Measurements from ENCODE around the gene BDH2.

- TF ChIP-seq, protein P1, sequence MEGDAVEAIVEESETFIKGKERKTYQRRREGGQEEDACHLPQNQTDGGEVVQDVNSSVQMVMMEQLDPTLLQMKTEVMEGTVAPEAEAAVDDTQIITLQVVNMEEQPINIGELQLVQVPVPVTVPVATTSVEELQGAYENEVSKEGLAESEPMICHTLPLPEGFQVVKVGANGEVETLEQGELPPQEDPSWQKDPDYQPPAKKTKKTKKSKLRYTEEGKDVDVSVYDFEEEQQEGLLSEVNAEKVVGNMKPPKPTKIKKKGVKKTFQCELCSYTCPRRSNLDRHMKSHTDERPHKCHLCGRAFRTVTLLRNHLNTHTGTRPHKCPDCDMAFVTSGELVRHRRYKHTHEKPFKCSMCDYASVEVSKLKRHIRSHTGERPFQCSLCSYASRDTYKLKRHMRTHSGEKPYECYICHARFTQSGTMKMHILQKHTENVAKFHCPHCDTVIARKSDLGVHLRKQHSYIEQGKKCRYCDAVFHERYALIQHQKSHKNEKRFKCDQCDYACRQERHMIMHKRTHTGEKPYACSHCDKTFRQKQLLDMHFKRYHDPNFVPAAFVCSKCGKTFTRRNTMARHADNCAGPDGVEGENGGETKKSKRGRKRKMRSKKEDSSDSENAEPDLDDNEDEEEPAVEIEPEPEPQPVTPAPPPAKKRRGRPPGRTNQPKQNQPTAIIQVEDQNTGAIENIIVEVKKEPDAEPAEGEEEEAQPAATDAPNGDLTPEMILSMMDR (conservative IDR thresholded peaks at IDR 0.05; ENCODE audit: low read depth in 2 of 2): no peak
- TF ChIP-seq POLR2AphosphoS5 (IDR thresholded peaks at IDR 0.05; ENCODE audit: low read depth) (no peak), EZH2 (IDR thresholded peaks at IDR 0.05; ENCODE audit: low read depth, unreplicated experiment) (no peak), EZH2phosphoT487 (IDR thresholded peaks at IDR 0.05; ENCODE audit: unreplicated experiment) (no peak), NANOG (IDR thresholded peaks at IDR 0.05; ENCODE audit: borderline replicate concordance) (no peak), CREB1 (CRISPR knock-in tag; IDR thresholded peaks at IDR 0.05; ENCODE audit: low read depth) (no peak)
- TF ChIP-seq, protein P2, sequence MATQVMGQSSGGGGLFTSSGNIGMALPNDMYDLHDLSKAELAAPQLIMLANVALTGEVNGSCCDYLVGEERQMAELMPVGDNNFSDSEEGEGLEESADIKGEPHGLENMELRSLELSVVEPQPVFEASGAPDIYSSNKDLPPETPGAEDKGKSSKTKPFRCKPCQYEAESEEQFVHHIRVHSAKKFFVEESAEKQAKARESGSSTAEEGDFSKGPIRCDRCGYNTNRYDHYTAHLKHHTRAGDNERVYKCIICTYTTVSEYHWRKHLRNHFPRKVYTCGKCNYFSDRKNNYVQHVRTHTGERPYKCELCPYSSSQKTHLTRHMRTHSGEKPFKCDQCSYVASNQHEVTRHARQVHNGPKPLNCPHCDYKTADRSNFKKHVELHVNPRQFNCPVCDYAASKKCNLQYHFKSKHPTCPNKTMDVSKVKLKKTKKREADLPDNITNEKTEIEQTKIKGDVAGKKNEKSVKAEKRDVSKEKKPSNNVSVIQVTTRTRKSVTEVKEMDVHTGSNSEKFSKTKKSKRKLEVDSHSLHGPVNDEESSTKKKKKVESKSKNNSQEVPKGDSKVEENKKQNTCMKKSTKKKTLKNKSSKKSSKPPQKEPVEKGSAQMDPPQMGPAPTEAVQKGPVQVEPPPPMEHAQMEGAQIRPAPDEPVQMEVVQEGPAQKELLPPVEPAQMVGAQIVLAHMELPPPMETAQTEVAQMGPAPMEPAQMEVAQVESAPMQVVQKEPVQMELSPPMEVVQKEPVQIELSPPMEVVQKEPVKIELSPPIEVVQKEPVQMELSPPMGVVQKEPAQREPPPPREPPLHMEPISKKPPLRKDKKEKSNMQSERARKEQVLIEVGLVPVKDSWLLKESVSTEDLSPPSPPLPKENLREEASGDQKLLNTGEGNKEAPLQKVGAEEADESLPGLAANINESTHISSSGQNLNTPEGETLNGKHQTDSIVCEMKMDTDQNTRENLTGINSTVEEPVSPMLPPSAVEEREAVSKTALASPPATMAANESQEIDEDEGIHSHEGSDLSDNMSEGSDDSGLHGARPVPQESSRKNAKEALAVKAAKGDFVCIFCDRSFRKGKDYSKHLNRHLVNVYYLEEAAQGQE (IDR thresholded peaks at IDR 0.05; ENCODE audit: unreplicated experiment): no peak
Observed at GRCh38 chr4:103092245-103092644, 7.4 kb downstream of the BDH2 start.
